Kidney epithelial cell (primary cell): ENCODE measurements around the gene FICD. TPM values are rescaled to one million over a fixed set of nuclear protein-coding genes. Genes with fewer than 3 reads are reported as not detected.
A peak's percentile ranks its signal among the peaks of the same experiment; 100 is the strongest.

Experiments
- DNase-seq: peaks from one replicate; pipeline ENCODE4 v3.0.0-alpha.2; 2010; ENCODE audit warnings: low read depth
- H3K27me3 ChIP-seq: 2 replicates; pipeline ENCODE4 v1.6.0; 2011; ENCODE audit warnings: low read length; ENCODE audit not compliant: control insufficient read depth, insufficient read depth
- H3K36me3 ChIP-seq: 2 replicates; pipeline ENCODE4 v1.5.1; 2011; ENCODE audit warnings: low read length; ENCODE audit not compliant: control insufficient read depth, insufficient read depth
- H3K4me3 ChIP-seq: 2 replicates; pipeline ENCODE4 v1.5.1; 2011; ENCODE audit warnings: low read depth, mild to moderate bottlenecking, control low read depth, low read length
- total RNA-seq: library from RNA; depleted of rRNA; stranded (reverse); fragments of >200 nt; gene quantifications from 2 replicates; pipeline ENCODE4 v1.2.3, GENCODE V29; 2015
- TF ChIP-seq, protein P1 (sequence below): IDR thresholded peaks from 2 replicates; pipeline ENCODE4 v1.5.1; 2011; ENCODE audit warnings: mild to moderate bottlenecking, moderate library complexity, low read length, control low read depth, inconsistent platforms; ENCODE audit not compliant: insufficient read depth, poor library complexity, severe bottlenecking

Gene FICD
- 6.9 and 8.4 TPM in 2 replicates for total RNA-seq

- DNase-seq: peak; percentile 94
- Histone ChIP-seq H3K27me3 (no peaks in the 10 kb centered on the region), H3K36me3 (peaks cover 3% of the 10 kb centered on the region), H3K4me3 (peak within 1 kb of the TSS; percentile 63)
- TF ChIP-seq, protein P1, sequence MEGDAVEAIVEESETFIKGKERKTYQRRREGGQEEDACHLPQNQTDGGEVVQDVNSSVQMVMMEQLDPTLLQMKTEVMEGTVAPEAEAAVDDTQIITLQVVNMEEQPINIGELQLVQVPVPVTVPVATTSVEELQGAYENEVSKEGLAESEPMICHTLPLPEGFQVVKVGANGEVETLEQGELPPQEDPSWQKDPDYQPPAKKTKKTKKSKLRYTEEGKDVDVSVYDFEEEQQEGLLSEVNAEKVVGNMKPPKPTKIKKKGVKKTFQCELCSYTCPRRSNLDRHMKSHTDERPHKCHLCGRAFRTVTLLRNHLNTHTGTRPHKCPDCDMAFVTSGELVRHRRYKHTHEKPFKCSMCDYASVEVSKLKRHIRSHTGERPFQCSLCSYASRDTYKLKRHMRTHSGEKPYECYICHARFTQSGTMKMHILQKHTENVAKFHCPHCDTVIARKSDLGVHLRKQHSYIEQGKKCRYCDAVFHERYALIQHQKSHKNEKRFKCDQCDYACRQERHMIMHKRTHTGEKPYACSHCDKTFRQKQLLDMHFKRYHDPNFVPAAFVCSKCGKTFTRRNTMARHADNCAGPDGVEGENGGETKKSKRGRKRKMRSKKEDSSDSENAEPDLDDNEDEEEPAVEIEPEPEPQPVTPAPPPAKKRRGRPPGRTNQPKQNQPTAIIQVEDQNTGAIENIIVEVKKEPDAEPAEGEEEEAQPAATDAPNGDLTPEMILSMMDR: no peak
Measured at GRCh38 chr12:108514973-108515814, at the start of gene FICD. TSS of gene FICD (plus strand) at chr12:108515277. CDS start at chr12:108516973, 1,696 bp downstream.

DNA sequence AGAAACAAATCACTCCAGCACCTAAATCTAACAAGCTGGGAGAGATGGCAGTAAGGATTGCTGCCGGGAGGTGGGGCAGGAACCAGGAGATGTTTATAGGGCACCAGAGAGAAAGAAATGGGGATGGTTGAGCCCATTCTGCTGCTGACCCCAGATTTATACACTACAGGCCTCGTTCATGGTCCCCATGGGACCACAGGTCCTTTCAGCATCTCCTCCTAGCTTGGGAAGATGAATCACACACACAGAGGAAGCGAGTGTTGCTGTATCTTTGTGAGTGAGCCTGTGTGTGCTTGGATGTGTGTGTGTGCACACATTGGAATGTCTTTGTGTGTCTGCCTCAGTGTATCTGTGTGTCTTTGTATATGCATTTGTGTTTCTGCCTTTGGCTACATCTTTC, 49.7 kb upstream of the FICD start:
- DNase-seq: no peak
- Histone ChIP-seq H3K36me3 (no peaks in the 10 kb centered on the region), H3K27me3 (no peaks in the 10 kb centered on the region), H3K4me3 (no peak overlapping the region)
- TF ChIP-seq, protein P1: no peak

DNA sequence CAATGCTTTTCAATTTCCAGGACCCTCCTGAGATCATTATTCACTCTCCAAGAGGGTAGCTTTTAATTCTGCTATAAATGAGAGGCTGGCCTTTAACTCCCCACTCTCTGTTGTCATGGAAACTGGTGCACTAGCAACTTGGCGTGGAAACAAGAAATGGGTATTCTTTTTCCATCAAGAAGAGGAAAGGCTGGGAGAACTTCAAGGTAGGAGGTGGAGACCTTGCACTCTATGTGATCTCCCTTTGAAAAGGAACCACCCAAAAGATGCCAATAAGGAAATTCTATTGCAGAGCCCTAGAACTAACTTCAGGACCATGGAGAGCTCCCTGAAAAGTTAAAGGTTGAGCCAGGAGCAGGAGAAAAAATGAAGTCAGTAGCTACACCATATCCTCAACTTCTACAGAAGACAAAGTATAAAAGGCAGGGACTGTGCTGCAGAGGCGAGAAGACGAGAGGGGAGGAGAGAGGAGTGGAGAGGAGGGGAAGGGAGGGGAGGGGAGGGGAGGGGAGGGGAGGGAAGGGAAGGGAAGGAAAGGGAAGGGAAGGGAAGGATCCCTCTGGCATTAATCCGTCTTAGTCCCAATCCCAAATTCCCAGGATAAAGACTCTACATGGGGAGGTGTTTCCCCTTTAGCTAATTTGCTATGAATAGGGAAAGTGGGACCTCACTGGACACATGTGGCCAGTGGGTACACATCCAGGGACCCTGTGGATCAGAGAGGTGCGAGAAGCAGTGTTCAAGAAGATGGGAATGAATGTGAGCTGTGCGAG, 46.7 kb upstream of the FICD start:
- no peak overlapping the region for H3K4me3 ChIP-seq
- H3K36me3 ChIP-seq: no peaks in the 10 kb centered on the region
- no peak for DNase-seq
- no peaks in the 10 kb centered on the region for H3K27me3 ChIP-seq
- TF ChIP-seq, protein P1: no peak

DNA sequence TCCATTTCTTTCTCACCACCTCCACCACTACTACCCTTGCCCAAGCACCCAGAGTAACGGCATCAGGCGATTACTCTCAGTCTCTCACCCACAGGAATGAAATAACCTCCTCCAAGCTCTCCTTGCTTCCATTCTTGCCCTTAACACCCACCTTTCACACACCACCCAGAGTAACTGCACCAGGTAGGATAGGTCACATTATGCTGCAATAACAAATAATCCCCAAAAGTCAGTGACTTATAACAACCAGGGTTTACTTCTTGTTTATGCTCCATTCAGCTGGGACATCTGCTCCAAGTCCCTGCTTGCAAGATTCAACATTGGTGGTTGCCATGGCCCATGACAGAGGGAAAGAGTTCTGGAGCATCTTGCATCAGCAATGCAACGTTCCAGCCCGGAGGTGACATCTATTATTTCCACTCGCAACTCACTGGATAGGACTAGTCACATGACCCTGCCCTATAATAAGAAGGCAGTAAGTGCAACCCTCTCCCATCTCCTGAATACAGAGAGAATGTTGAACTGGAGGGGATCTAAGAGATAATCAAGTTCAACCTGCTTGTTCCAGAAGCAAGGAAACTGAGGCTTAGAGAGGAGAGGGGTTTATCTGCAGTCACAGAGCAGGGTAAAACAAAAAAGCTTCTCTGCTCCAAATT, 41.5 kb upstream of the FICD start:
- no peak for DNase-seq
- no peaks in the 10 kb centered on the region for H3K36me3 ChIP-seq
- no peak overlapping the region for H3K4me3 ChIP-seq
- H3K27me3 ChIP-seq: no peaks in the 10 kb centered on the region
- TF ChIP-seq, protein P1: no peak

DNA sequence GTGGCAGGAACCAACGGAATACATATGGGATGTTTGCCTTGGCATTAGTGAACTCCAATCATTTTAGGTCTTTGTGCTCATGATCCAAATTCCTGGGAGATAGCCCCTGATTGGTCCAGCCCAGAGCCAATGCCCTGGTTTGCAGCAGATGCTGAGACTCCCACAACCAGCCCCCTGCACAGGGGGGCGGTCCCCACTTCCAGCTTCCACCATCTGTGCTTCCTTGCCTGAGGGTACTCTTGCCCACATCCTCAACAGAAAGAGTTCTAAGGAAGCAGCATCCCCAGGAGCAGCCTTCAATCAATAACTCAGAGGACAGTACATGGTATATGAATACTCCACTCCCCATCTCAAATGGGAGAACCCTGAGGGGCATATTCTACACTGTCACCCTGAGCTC, 39.7 kb upstream of the FICD start:
- no peaks in the 10 kb centered on the region for H3K36me3 ChIP-seq
- TF ChIP-seq, protein P1: no peak
- no peak overlapping the region for H3K4me3 ChIP-seq

More for the DNA sequence above, 39.7 kb upstream of the FICD start:
- no peaks in the 10 kb centered on the region for H3K27me3 ChIP-seq
- DNase-seq: no peak
